Loucy (cell line): ENCODE results near the gene THOP1.

Experiments used
- H2AFZ ChIP-seq: fragments of 200-600 bp; sonication (generic); 2 replicates; pipeline ENCODE4 v1.6.0; 2016; ENCODE audit warnings: antibody characterized with exemption, mild to moderate bottlenecking, low read length, moderate library complexity
- H3F3A ChIP-seq: fragments of 200-600 bp; 2 replicates; pipeline ENCODE4 v1.6.0; 2016; ENCODE audit warnings: antibody characterized with exemption, low read depth, mild to moderate bottlenecking
- H3K27me3 ChIP-seq: fragments of 200-600 bp; sonication (generic); 2 replicates; pipeline ENCODE4 v1.6.1; 2014; ENCODE audit warnings: low read length, mild to moderate bottlenecking; ENCODE audit not compliant: insufficient read depth, poor library complexity, severe bottlenecking
- H3K36me3 ChIP-seq: fragments of 200-600 bp; sonication (generic); 2 replicates; pipeline ENCODE4 v1.6.1; 2016; ENCODE audit warnings: low read length; ENCODE audit not compliant: insufficient read depth
- H3K4me1 ChIP-seq: fragments of 200-600 bp; sonication (generic); 2 replicates; pipeline ENCODE4 v1.5.1; 2014; ENCODE audit warnings: low read length, mild to moderate bottlenecking; ENCODE audit not compliant: insufficient read depth, poor library complexity, severe bottlenecking
- H3K4me2 ChIP-seq: fragments of 200-600 bp; sonication (generic); 2 replicates; pipeline ENCODE4 v1.6.0; 2014; ENCODE audit warnings: antibody characterized with exemption, low read length, low read depth, mild to moderate bottlenecking; ENCODE audit not compliant: poor library complexity, severe bottlenecking
- H3K4me3 ChIP-seq: fragments of 200-600 bp; sonication (generic); 2 replicates; pipeline ENCODE4 v1.5.1; 2014; ENCODE audit warnings: low read length, mild to moderate bottlenecking, mixed read lengths; ENCODE audit not compliant: poor library complexity, severe bottlenecking
- H3K79me2 ChIP-seq: fragments of 200-600 bp; sonication (generic); 2 replicates; pipeline ENCODE4 v1.6.1; 2014; ENCODE audit warnings: low read length; ENCODE audit not compliant: insufficient read depth
- H3K9ac ChIP-seq: fragments of 200-600 bp; sonication (generic); 2 replicates; pipeline ENCODE4 v1.6.0; 2014; ENCODE audit warnings: mild to moderate bottlenecking, low read depth, low read length, moderate library complexity; ENCODE audit not compliant: poor library complexity, severe bottlenecking
- H3K9me2 ChIP-seq: fragments of 200-600 bp; sonication (generic); replicated peaks from 2 replicates; pipeline ENCODE4 v1.6.1; 2016; ENCODE audit warnings: low read depth, low read length, mixed read lengths
- H3K9me3 ChIP-seq: fragments of 200-600 bp; sonication (generic); 2 replicates; pipeline ENCODE4 v1.6.1; 2014; ENCODE audit warnings: mild to moderate bottlenecking, antibody characterized with exemption, low read length, low read depth; ENCODE audit not compliant: insufficient read depth
- H4K20me1 ChIP-seq: fragments of 200-600 bp; sonication (generic); 2 replicates; pipeline ENCODE4 v1.6.0; 2014; ENCODE audit warnings: antibody characterized with exemption, low read length, mild to moderate bottlenecking; ENCODE audit not compliant: insufficient read depth, poor library complexity, severe bottlenecking
- EZH2phosphoT487 ChIP-seq: fragments of 200-600 bp; IDR thresholded peaks from 2 replicates; pipeline ENCODE4 v1.6.1; 2018; ENCODE audit warnings: antibody characterized with exemption, mild to moderate bottlenecking, moderate library complexity, borderline replicate concordance
- TF ChIP-seq, protein P1 (sequence below): fragments of 200-600 bp; sonication (generic); conservative IDR thresholded peaks from 2 replicates; pipeline ENCODE4 v1.5.1; 2014; ENCODE audit warnings: mild to moderate bottlenecking, antibody characterized with exemption, low read length

Gene THOP1

DNA sequence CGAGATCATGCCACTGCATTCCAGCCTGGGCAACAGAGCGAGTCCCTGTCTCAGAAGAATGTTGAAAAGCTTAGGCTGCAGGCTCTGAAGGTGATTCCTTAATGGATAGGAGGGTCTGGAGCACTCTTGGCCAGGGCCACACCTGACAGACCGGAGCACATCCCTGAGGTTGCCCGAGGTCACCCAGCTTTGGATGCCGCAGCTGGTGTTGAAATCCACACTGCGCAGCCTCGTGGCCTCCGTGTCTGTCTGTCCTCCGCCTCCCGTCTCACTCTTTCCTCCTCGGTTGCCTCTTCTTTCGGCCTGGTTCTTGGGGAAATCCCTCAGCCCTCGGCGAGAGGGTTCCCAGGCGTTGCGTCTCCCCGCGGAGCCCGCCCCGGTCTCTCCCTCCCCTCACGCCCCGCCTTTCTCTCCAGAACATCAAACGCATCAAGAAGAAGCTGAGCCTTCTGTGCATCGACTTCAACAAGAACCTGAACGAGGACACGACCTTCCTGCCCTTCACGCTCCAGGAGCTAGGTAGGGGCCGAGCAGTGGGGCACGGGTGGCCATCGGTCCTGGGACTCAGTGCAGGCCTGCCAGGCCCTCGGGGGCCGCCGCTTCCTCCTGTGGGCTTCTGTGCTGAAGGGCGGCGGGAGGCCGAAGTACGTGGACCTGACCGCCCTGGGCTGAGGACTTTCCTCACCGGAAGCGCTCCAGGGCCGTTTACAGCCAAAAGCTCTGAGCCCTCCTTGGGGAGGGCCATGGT lies 14.1 kb downstream of the THOP1 start:
- TF ChIP-seq, protein P1, sequence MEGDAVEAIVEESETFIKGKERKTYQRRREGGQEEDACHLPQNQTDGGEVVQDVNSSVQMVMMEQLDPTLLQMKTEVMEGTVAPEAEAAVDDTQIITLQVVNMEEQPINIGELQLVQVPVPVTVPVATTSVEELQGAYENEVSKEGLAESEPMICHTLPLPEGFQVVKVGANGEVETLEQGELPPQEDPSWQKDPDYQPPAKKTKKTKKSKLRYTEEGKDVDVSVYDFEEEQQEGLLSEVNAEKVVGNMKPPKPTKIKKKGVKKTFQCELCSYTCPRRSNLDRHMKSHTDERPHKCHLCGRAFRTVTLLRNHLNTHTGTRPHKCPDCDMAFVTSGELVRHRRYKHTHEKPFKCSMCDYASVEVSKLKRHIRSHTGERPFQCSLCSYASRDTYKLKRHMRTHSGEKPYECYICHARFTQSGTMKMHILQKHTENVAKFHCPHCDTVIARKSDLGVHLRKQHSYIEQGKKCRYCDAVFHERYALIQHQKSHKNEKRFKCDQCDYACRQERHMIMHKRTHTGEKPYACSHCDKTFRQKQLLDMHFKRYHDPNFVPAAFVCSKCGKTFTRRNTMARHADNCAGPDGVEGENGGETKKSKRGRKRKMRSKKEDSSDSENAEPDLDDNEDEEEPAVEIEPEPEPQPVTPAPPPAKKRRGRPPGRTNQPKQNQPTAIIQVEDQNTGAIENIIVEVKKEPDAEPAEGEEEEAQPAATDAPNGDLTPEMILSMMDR = no peak
- TF ChIP-seq EZH2phosphoT487 = no peak
- Histone ChIP-seq H3K4me2 (no peak overlapping the region), H3K36me3 (peaks cover 24% of the 10 kb centered on the region; the same call in 1 of the 2 replicates)

DNA sequence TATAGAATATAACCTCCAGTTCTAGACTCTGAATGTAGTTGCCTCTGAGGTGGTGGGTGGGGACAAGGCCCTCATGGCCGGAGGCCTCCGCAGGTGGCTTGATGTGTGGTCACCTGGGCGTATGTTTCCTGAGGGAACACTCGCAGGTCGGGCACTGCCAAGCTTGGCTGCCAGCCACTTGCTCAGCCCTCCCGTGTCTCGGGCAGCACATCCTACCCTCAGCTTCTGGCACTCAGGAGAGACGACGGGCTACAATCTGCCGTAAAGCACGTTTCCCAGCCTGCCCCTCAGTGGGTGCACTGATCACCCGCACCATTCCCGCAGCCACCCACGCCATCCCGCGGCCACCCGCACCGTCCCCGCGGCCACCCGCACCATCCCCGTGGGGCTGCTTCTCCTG lies 15.2 kb downstream of the THOP1 start:
- Histone ChIP-seq H3K79me2 (no peaks in the 10 kb centered on the region), H3K9ac (no peak overlapping the region), H3K9me2 (no peaks in the 10 kb centered on the region), H3K4me1 (no peaks in the 10 kb centered on the region), H3F3A (no peaks in the 10 kb centered on the region), H2AFZ (no peak overlapping the region), H3K4me2 (no peak overlapping the region), H3K36me3 (peaks cover 26% of the 10 kb centered on the region; the same call in 1 of the 2 replicates), H3K9me3 (no peaks in the 10 kb centered on the region), H3K4me3 (no peak overlapping the region), H3K27me3 (no peaks in the 10 kb centered on the region), H4K20me1 (no peaks in the 10 kb centered on the region)
- no peak for TF ChIP-seq EZH2phosphoT487
- TF ChIP-seq, protein P1 = no peak

More for the DNA sequence above, 14.1 kb downstream of the THOP1 start:
- Histone ChIP-seq H3K4me3 (no peak overlapping the region), H3K9me3 (no peaks in the 10 kb centered on the region), H3K4me1 (no peaks in the 10 kb centered on the region), H3K9ac (no peak overlapping the region), H4K20me1 (no peaks in the 10 kb centered on the region), H3K79me2 (no peaks in the 10 kb centered on the region), H3K9me2 (no peaks in the 10 kb centered on the region), H3K27me3 (no peaks in the 10 kb centered on the region), H3F3A (no peaks in the 10 kb centered on the region), H2AFZ (no peak overlapping the region)

DNA sequence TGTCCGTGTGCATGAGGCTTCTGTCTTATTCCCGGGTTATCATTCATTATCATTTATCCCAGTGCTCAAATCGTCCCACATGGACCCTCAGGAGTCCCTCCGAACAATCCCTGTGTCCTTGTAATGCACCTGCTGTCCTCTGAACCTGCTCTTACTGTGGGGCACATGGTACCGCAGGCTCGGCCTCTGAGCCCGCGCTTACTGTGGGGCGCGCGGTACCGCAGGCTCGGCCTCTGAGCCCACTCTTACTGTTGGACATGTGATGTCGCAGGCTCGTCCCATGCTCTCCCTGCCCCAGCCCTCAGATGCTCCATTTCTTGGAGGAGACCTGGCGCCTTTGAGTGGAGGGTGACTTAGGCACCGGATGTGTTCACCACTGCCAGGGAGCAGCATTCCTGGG lies 17.5 kb downstream of the THOP1 start:
- Histone ChIP-seq H3K36me3 (peaks cover 33% of the 10 kb centered on the region; the same call in 1 of the 2 replicates), H3F3A (no peaks in the 10 kb centered on the region), H4K20me1 (no peaks in the 10 kb centered on the region), H3K4me2 (no peak overlapping the region), H3K9ac (no peak overlapping the region), H3K9me3 (no peaks in the 10 kb centered on the region), H3K9me2 (no peaks in the 10 kb centered on the region), H3K4me1 (no peaks in the 10 kb centered on the region), H3K27me3 (no peaks in the 10 kb centered on the region), H2AFZ (no peak overlapping the region), H3K79me2 (no peaks in the 10 kb centered on the region), H3K4me3 (no peak overlapping the region)
- TF ChIP-seq, protein P1 = no peak
- TF ChIP-seq EZH2phosphoT487 = no peak
